Endometrium (tissue), 2 donors: ENCODE measurements around the gene MYO16.

ENCODE experiments used
- FAIRE-seq: peaks from 2 replicates; lab custom pipeline; 2012; peaks lifted over from hg19 to GRCh38; lab: Jason Lieb, UNC
- donor health status: control.
- donor health status: control.

Gene MYO16

DNA sequence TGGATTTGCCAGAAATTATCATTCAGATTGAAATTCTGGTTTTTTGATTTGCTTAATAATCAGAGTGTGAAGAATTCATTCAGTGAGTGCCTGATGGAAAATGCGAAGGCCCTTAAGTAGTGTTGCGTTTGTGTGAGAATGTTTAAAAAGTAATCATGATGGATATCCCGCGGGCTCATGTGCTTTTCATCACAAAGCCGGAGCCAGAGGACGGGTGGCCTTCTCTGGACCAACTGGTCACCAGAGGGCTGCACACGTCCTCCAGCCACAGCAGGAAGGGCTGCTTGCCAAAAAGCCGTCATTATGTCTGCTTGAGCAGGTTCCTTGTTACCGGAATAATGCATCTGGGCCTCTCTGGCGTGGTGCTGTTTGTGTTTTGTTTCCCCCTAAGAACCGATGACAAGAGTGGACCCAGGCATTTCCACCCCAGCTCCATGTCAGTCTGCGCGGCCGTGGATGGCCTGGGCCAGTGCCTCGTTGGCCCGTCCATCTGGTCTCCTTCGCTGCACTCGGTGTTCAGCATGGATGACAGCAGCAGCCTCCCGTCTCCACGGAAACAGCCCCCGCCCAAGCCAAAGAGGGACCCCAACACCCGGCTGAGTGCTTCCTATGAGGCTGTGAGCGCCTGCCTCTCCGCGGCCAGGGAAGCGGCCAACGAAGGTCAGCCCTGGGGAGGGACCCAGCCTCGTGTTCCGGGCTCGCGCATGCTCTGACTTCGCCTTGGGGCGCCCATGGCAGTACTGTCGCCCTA lies 497.7 kb downstream of the MYO16 start:
- FAIRE-seq = no peak

DNA sequence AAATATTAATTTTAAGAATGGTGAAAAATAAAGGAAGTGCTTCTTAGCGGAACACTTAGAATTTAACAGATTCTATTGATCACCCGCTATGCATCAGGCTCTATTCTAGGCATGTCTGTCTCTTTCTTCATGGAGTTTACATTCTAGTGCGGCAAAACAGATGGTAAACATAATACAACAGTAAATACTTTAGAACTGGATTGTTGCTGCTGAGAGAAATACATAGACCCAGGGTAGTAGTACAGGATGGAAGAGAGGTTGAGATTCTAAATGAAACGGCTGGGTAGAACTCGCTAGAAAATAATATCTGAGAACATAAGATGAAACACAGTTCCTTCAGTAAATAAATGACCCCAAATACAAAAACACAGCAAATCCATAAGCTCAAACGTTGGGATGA lies 498.7 kb downstream of the MYO16 start:
- FAIRE-seq = no peak

DNA sequence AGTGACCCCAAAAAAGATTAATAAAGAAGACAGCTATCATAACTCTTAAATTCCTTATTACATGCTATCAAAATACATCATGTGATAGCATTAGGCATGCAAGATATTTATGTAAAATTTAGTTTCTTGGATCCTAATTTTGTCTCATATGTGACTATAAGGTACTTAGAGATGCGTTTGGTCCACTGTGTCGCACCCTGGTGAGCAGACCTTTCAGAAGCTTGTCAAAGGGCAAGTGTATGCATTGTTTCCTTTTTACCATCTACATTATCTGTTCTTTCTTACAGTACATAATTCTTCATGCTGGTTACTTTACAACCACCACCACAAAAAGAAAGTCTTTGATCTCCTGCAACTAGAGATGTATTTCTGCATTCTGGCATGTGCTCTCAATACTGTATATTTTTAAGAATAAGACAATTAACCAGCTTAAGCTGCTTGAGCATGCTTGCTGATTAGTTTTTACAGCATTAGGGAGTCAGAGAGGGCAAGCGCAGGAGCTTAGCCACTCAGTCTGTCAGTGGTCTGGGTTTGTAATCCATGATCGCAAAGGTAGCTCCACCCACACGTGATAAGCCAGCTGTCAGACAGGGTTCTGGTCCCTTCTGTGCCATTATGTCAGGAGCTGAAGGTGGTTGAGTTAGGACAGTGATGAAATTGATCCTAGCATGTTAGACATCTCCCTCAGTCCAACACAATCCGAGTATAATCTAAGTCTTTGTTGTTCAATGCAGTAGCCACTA lies 500.9 kb downstream of the MYO16 start:
- no peak for FAIRE-seq

DNA sequence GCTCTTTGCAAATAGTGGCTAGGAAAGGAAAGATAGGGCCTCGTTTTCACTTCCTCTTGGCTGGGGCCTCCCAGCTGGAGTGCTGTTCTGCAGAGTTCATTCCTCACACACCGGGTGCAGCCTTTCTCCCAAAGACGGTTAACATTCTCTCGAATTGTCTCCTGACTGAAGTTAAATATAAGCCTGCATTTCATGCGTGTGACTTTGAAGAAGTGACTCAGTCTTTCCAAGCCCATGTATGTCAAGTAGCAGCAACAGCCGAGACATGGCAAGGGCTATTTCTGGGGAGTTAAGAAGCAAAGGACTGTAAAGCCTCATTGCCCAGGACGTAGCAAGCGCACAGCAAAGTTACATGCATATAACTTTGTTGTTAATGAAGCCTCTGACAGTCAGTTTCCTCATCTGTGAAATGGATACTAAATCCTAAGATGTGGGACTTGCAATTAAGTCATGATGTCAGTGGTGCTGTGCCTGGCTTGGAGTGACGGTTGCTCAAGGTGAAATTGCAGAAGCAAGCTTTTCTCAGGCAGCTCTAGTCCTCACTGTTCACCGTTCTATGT lies 502.4 kb downstream of the MYO16 start:
- FAIRE-seq = no peak

DNA sequence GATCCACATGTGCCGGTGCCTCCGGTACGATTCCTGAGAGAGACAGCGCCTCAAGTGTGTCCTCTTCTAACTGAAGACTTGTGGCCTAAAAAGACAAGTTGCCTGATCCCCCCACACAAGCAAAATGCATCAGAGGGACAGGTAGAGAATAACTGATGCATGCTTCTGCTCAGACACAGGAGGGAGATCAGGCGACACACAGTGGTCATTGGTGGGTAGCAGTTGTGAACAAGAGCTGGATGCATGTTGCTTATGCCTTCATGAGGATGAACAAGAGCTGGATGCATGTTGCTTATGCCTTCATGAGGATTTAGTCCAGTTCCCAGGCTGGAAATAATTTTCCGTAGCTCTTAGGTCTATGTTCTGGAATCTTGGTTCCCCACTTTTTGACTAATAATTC lies 505.6 kb downstream of the MYO16 start:
- FAIRE-seq = no peak

DNA sequence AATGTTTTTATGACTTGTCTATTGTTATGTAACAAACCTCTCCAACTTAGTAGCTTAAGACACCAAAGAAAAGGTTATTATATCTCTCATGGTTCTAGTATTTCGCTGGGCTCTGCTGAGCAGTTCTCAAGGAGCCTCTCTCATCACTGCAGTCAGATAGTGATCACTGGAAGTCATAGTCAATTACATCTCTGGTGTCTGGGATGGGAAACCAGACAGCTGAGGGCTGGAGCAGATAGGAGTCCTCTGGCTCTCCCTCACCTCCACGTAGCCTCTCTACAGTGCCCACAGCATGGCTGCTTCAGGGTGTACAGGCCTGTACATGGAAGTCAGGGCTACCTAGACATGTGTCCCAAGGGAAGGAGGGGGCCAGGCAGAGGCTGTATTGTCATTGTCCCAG lies 507.5 kb downstream of the MYO16 start:
- FAIRE-seq = no peak

DNA sequence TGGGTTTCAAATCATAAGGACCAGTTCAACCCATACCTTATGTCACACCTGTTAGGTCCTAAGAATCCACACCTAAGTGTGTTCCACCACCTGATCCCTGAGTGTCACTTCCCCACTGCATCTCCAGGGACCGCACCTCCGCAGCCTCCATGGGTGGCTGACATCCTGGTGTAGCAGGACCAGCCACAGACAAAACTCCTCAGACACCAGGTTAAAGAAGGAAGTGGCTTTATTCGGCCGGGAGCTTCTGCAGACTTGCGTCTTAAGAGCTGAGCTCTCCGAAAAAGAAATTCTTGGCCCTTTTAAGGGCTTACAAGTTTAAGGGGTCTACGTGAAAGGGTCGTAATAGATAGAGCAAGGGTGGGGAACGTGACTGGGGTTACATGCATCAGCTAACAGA lies 509.9 kb downstream of the MYO16 start:
- no peak for FAIRE-seq

DNA sequence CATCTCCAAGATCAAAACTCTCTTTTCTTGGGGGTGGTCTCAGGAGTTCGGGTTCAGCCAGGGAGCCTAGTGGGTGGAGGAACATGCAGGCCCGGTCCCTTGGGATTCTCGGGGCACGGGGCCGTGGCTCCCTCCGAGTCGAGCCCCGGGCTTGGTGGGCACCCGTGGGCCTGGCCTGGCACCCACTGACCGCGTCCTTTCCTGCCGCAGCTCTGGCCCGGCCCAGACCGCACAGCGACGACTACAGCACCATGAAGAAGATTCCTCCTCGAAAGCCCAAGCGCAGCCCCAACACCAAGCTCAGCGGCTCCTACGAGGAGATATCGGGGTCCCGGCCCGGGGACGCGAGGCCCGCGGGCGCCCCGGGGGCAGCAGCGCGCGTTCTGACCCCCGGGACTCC lies 510.6 kb downstream of the MYO16 start:
- FAIRE-seq = no peak

DNA sequence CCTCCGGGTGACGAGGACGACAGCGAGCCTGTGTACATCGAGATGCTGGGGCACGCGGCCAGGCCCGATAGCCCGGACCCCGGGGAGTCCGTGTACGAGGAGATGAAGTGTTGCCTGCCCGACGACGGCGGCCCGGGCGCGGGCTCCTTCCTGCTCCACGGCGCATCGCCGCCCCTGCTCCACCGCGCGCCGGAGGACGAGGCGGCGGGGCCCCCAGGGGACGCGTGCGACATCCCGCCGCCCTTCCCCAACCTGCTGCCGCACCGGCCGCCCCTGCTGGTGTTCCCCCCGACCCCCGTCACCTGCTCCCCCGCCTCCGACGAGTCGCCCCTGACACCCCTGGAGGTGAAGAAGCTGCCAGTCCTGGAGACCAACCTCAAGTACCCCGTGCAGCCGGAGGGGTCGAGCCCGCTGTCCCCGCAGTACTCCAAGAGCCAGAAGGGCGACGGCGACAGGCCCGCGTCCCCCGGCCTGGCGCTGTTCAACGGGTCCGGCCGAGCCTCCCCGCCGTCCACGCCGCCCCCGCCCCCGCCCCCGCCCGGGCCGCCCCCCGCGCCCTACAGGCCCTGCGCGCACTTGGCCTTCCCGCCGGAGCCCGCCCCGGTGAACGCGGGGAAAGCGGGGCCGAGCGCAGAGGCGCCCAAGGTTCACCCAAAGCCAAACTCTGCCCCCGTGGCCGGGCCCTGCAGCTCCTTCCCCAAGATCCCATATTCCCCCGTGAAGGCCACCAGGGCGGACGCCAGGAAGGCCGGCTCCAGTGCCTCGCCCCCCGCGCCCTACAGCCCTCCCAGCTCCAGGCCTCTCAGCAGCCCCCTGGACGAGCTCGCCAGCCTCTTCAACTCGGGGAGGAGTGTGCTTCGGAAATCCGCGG lies 511.3 kb downstream of the MYO16 start:
- FAIRE-seq = no peak

DNA sequence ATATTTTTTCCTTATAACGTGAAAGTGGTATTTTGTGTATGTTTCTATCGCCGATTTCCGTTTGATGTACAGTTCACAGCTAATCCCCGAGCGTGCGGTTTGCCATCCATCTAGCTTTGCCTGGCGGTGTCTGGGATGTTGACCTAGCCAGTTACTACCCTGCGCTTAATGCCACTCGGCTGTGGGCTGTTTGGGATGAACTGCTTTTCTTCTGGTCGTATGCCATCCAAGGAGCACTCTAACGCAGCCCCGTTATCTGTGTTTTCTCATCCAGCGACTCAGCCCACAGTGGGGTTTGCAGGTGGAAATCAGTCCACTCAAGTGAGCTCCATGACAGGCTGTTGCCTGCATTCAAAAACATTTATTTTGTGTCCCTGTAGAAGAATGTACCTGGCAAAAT lies 512.3 kb downstream of the MYO16 start:
- FAIRE-seq = no peak

DNA sequence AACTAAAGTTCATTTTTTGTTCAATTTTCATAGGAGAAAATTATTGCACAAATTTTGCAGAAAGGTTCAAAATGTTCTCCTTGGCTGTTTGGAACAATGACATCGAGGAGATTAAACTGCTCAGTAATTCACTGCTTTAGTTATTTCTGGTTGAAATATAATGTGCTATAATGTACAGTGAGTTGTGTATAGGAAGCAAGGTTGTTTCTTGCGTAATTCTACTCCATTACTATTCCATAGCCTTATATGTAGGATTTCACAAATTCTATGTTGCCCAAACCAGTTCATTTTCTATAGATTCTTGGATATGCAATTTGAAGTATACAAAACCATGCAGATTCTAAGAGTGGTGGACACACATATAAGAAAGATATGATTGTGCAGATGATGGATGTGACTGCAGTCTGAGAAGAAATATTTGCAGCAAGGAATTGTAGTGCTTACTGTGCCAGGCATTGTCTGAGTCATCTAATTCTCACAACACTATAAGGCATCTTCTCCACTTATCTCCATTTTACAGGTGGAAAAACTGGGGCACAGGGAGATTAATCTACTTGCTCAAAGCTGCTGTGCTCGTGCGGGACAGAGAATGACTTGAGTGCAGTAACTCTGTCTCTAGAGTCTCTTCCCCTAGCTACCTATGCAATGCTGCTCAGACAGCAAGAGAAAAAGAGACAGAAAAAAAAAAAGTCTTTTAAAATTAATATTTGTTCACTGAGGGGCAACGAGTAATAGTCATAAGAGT lies 515.5 kb downstream of the MYO16 start:
- no peak for FAIRE-seq

DNA sequence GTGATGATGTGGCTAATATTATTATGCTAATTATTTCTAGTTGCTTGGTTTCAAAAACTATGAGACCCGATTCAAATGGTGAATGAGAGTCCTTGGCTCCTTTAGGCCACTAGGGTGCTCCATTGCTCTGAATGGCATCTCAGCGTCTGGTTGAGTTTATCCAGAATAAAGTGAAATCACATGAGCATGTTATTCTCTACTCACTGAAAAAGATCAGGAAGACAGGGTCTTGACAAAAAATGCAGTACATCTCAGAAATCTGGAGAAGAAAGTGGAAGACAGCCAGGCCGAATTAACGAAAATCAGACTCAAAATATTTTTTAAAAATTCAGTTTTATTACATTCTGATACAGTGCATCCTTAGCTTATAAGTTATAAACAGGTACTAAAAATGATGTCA lies 516.2 kb downstream of the MYO16 start:
- peak; percentile 95 for FAIRE-seq

DNA sequence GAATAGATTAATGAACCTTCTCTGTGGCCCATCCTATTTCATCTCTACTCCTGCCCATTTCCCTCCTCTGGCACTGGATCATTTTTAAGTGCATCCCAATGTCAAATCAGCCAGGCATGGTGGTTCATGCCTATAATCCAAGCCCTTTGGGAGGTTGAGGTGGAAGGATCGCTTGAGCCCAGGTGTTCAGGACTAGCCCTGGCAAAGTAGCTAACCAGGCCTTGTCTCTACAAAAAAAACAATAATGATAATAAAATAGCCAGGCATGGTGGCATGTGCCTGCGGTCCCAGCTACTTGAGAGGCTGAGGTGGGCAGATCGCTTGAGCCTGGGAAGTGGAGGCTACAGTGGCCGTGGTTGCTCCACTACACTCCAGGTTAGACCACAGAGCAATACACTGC lies 517.0 kb downstream of the MYO16 start:
- FAIRE-seq = no peak

DNA sequence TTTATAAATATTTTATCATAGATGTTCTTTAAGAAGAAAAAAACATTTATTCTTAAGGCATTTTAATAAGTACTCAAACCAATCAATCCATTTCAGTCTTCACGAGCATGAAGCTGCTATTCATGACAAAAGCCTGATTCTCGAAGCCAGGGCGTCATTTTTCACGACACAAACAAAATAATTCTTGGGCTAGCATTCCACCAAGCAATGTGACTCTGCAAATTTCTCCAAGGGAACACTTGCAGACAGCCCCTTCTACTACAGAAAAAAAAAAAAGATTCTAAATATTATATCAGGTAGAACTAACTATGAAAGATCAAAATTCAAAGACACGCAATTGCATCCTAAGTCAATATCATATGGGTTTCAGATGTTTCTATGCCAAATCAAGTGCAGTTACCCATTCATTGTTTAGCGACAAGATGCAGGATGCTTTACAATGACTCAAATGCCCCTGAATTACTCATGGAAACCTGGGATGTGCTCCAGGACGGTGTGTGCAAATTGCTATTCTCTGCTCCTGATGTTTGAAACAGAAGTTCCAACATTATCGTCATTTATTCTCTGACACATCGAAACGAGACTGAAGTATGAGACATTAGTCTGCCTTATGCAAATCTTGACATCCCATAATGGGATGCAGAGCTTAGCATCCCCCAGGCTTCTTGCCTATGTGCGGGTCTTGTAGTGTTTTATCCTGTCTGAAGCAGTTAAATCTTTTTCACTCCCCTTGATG lies 517.7 kb downstream of the MYO16 start:
- FAIRE-seq = no peak

DNA sequence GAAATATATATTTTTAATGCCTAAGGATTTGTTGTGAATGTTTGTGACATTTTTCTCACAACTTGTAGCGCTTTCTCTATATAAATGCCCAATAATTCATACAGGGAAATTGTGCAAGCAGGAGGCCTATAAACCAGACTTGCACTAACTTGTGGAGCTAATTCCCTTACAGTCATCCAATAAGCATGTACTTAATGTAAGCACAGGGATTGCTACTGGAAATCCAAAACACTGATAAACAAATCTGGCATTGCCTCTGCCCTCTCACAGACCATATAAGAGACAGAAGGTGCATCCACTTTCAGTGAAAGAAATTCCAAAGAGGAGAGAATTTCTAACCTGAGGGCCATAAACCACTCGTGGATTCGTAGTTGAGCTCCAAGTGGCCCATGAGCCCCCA lies 518.8 kb downstream of the MYO16 start:
- no peak for FAIRE-seq

DNA sequence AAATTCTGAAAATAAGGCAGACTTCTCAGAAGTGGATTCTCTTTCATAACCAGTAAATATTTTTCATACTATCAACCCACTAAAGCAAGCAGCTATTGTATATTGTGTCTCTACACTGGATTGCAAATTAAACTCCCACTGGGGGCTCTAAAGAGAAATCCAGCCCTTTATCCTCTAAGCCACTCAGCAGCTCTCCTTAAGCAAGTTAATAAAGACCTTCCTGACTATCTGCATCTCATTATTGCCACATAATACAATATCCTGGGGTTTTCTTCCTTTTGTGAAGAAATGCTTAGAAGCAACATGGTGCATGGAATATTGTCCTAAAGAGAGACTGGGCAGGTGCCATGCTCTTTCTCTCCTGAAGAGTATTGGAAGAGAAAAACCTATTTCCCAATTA lies 521.3 kb downstream of the MYO16 start:
- FAIRE-seq = no peak

DNA sequence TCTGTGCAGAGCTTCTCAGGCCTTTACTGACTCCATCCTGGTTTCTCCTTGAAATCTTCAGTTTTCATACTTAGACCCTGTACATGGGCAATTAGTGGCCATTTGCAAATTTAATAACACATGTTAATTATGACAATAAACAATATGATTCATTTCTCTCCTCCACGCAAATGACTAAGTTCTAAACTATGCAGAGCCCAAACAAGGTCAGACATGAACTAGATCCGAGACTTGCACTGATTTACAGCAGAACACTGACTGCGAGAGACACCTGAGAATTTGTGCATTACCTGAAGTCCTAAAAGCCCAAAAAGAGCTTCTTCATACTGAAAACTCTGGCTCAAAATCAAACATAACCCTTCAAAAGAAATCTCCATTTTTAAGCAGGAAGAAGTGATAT lies 521.8 kb downstream of the MYO16 start:
- no peak for FAIRE-seq

DNA sequence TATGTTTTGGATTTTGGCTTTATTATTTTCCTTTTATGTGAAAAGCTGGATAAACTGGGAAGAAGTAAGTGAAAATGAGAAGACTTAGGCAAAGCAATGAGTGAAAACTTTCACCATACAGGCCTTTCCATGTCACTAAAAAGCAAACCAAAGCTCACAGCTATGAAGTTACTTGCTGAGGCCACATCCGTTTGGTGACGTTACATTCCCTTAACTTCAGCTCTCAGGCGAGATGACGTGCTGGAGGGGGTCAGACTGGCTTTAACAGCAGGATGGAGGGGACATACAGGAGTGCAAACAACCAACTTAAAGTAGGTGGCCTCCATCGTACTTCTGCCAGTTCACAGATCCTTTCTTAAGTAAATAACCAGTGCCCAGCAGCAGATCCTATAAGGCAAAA lies 522.3 kb downstream of the MYO16 start:
- no peak for FAIRE-seq

DNA sequence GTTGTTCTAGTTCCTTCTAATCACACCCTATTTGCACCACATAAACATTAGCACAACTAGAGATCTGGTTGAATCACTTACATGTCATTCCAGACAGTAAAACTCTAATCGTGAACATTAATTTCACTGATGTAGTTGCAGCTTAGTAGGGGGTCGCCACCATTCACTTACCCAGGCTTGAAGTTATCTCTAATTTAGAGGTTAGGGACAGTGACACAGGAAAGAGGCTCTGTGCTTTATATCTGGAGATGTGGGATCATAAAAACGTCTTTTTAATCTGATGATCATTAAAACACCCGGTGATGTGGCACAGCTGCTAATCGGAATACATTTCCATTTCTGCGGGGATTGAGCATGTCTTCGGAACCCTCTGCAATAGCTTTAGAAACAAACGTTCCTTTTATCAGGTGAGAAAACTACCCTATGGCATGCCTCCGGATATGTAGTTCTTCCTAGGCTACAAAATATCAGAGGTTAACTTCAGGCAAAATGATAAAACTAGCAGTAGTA lies 523.0 kb downstream of the MYO16 start:
- no peak for FAIRE-seq

DNA sequence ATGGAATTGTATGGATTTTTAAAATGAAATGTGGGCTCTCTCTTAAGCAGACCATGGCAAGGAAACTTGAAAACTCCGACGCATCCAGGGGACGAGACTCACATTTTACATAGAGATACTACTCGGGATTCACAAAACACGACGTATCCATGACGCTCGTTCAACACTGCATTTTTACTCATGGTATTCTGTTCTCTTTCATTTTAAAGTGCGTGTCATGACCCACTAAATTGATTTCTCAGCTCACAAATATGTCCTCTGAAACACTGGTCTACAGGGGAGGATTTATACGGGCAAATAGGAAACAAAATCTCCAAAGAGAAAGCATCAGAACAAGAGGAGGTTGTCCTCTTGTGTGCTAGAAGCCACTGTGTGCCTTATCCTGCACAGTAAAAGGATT lies 523.5 kb downstream of the MYO16 start:
- FAIRE-seq = no peak

DNA sequence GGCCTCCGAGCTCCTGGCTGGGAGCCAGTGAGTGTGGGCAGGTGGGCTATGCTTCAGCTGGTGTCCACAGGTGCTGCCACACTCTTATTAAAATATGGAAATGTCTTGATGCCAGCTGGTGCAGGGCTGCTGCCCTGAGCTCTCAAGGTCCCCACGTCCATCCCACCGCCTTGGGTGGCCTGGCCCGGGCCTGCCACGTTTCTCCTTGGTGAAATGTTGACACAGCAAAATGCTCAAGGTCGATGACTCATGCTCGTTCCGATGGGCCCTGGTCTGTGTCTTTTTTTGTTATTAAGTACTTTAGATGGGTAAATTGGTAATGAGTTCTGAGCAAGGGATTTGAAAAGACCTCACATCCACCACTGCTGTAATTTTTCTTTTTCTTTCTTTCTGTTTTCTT lies 524.7 kb downstream of the MYO16 start:
- no peak for FAIRE-seq
